Mammary epithelial cell (primary cell): ENCODE results near the gene PRRC2B.

ENCODE experiments used
- EZH2 ChIP-seq: IDR thresholded peaks from 2 replicates; pipeline ENCODE4 v1.6.1; 2012; ENCODE audit warnings: low read length, inconsistent platforms, borderline replicate concordance
- TF ChIP-seq, protein P1 (sequence below), 2 donors: IDR thresholded peaks in 1 of 2; conservative IDR thresholded peaks in 1 of 2; 2 replicates each; pipeline ENCODE4 v1.5.1; 2011 to 2012; ENCODE audit warnings: inconsistent platforms in 2 of 2, low read length in 2 of 2, mild to moderate bottlenecking in 2 of 2, control low read depth in 1 of 2, low read depth in 1 of 2; ENCODE audit not compliant: insufficient read depth in 1 of 2; ENCODE audit errors: extremely low read depth in 1 of 2

DNA sequence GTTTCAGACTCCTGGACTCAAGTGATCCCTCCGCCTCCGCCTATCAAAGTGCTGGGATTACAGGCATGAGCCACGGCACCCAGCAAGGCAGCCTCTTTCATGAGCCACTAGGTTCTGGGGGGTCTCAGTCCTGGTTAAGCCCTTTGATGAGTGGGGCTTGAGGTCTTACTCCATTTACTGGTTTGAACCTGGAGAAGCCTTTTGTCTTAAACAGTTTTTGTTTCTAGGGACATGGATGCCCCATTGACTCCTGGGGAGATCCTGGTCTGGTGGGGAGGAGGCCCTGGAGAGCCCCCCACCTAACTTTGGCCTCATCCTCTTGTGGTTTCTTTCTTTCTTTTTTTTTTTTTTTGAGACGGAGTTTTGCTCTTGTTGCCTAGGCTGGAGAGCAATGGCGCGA is 6.7 kb downstream of the PRRC2B start:
- TF ChIP-seq, protein P1, sequence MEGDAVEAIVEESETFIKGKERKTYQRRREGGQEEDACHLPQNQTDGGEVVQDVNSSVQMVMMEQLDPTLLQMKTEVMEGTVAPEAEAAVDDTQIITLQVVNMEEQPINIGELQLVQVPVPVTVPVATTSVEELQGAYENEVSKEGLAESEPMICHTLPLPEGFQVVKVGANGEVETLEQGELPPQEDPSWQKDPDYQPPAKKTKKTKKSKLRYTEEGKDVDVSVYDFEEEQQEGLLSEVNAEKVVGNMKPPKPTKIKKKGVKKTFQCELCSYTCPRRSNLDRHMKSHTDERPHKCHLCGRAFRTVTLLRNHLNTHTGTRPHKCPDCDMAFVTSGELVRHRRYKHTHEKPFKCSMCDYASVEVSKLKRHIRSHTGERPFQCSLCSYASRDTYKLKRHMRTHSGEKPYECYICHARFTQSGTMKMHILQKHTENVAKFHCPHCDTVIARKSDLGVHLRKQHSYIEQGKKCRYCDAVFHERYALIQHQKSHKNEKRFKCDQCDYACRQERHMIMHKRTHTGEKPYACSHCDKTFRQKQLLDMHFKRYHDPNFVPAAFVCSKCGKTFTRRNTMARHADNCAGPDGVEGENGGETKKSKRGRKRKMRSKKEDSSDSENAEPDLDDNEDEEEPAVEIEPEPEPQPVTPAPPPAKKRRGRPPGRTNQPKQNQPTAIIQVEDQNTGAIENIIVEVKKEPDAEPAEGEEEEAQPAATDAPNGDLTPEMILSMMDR (conservative IDR thresholded peaks at IDR 0.05 in 1 of 2, IDR thresholded peaks at IDR 0.05 in 1 of 2; ENCODE audit: extremely low read depth in 1 of 2, insufficient read depth in 1 of 2, low read depth in 1 of 2, low read length in 2 of 2) = no peak
- no peak for TF ChIP-seq EZH2
